Measurements from ENCODE around the gene AFM. TPM values are rescaled to one million over a fixed set of nuclear protein-coding genes. Genes with fewer than 3 reads are reported as not detected.

The AFM gene
- total and polyA plus RNA-seq, 12 donors = not detected

DNA sequence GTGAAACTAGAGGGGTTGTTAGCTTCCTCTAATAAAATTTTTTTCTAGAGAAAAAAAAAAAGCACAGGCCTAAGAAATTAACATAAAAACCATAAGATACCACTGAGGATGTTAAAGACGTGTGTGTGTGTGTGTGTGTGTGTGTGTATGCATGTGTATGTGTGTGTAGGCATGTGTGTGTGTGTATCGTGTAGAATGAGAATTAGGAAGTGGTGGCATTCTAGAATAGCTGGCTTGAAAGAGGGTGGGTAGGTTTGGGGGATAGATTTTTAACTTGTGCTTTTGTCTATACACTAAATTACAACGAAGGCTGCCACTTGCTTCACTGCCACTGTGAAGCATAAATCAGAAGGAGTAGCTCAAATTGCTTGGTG, 22.5 kb upstream of the AFM start:
- Histone ChIP-seq H3K4me1 (no peaks in the 10 kb centered on the region), H3K9me3 (no peaks in the 10 kb centered on the region), H3K36me3 (no peaks in the 10 kb centered on the region), H3K4me3 (no peak overlapping the region), H3K27ac (no peak overlapping the region), H3K27me3 (peaks cover 0 to 6% (median 0%) of the 10 kb centered on the region in 7 donors)
- intact Hi-C loops (cut with DNase I) = loop anchor here in 1 of 10 donors (10.0 kb wide), 1 partner anchor 346 kb away; no protein-coding TSS in a partner anchor
- 74 to 81% methylated on average over 3 of the region's 3 CpGs for WGBS, 2 donors
- TF ChIP-seq, protein P1, sequence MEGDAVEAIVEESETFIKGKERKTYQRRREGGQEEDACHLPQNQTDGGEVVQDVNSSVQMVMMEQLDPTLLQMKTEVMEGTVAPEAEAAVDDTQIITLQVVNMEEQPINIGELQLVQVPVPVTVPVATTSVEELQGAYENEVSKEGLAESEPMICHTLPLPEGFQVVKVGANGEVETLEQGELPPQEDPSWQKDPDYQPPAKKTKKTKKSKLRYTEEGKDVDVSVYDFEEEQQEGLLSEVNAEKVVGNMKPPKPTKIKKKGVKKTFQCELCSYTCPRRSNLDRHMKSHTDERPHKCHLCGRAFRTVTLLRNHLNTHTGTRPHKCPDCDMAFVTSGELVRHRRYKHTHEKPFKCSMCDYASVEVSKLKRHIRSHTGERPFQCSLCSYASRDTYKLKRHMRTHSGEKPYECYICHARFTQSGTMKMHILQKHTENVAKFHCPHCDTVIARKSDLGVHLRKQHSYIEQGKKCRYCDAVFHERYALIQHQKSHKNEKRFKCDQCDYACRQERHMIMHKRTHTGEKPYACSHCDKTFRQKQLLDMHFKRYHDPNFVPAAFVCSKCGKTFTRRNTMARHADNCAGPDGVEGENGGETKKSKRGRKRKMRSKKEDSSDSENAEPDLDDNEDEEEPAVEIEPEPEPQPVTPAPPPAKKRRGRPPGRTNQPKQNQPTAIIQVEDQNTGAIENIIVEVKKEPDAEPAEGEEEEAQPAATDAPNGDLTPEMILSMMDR (IDR thresholded peaks at IDR 0.05) = no peak
- ATAC-seq (no peak), DNase-seq (no peak)

DNA sequence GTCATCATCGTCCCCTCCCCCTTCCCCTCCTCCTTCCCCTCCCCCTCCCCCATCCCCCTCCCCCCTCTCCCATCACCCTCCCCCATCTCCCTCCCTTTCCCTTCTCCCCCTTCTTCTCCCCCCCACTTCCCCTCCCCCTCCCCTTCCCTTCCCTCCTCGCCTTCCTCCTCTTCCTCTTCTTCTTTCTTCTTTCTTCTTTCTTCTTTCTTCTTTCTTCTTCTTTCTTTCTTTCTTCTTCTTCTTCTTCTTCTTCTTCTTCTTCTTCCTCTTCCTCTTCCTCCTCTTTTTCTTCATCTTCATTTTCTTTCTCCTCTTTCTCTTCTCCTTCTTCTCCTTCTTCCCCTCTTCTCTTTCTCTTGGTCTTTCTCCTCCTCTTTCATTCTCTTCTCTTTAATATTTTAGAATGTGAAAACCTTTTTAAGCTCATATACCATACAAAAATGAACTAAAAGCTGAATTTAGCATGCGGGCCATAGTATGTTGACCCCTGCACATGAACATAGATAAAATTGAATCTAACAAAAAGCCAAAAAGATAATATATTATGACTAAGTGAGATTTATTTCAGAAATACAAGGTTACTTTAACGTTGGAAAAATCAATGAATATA, 20.5 kb upstream of the AFM start:
- DNase-seq (no peak), ATAC-seq (no peak)
- no peaks in the 10 kb centered on the region for H3K4me1 ChIP-seq
- H3K27me3 ChIP-seq = peaks cover 0 to 6% (median 0%) of the 10 kb centered on the region in 7 donors
- intact Hi-C loops (cut with DNase I) = no loop called here
- TF ChIP-seq, protein P1 (IDR thresholded peaks at IDR 0.05) = no peak
- no peaks in the 10 kb centered on the region for H3K9me3 ChIP-seq
- 69 to 83% methylated on average over 3 to 4 of the region's 4 CpGs for WGBS, 2 donors
- H3K27ac ChIP-seq = no peak overlapping the region
- no peak overlapping the region for H3K4me3 ChIP-seq
- H3K36me3 ChIP-seq = no peaks in the 10 kb centered on the region

DNA sequence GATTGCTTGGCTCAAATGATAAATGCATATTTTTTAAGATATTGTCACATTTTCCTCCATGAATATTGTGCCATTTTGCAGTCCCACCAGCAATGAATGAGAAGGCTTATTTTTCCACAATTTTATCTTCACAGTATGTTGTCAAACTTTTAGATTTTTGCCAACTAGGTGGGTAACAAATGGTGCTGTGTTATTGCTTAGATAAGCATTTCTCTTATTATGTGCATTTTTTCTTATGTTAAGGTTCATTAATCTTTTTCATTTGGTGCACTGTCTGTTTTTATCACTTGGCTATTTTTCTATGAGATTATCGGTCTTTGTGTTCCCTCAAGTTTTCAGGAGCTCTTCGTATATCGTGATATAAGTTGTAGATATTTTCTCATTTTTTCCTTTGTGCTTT, 13.4 kb upstream of the AFM start:
- H3K36me3 ChIP-seq = no peaks in the 10 kb centered on the region
- intact Hi-C loops (cut with DNase I) = no loop called here
- no peak for DNase-seq
- no peaks in the 10 kb centered on the region for H3K27me3 ChIP-seq
- no peaks in the 10 kb centered on the region for H3K4me1 ChIP-seq
- no peak for ATAC-seq
- 92 to 96% methylated on average over 3 of the region's 3 CpGs for WGBS, 2 donors
- peaks cover 0 to 12% (median 0%) of the 10 kb centered on the region in 11 donors for H3K9me3 ChIP-seq
- TF ChIP-seq, protein P1 (IDR thresholded peaks at IDR 0.05) = no peak
- H3K27ac ChIP-seq = no peak overlapping the region
- H3K4me3 ChIP-seq = no peak overlapping the region

DNA sequence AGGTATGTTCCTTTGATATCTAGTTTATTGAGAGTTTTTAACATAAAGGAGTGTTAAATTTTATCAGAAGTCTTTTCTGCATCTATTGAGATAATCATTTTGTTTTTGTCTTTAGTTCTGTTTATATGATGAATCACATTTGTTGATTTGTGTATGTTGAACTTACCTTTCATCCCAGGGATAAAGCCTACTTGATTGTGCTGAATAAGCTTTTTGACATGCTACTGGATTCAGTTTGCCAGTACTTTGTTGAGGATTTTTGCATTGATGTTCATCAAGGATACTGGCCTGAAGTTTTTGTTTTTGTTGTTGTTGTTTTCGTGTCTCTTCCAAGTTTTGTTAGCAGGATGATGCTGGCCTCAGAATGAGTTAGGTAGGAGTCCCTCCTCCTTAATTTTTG, 10.8 kb upstream of the AFM start:
- TF ChIP-seq, protein P1 (IDR thresholded peaks at IDR 0.05) = no peak
- ATAC-seq = no peak
- WGBS, 2 donors = 74 to 80% methylated on average over 1 of the region's 1 CpG
- DNase-seq = no peak
- intact Hi-C loops (cut with DNase I) = no loop called here
- Histone ChIP-seq H3K4me1 (no peaks in the 10 kb centered on the region), H3K27me3 (no peaks in the 10 kb centered on the region), H3K4me3 (no peak overlapping the region), H3K9me3 (peaks cover 0 to 16% (median 3%) of the 10 kb centered on the region in 11 donors), H3K36me3 (no peaks in the 10 kb centered on the region), H3K27ac (no peak overlapping the region)
